Keratinocyte (primary cell): ENCODE measurements around the gene PCDHGC3.

Source experiments
- EZH2 ChIP-seq: IDR thresholded peaks from one replicate; pipeline ENCODE4 v1.6.1; 2012; ENCODE audit warnings: inconsistent platforms, mild to moderate bottlenecking, low read length, moderate library complexity
- TF ChIP-seq, protein P1 (sequence below), 3 experiments: IDR thresholded peaks in 1 of 3; conservative IDR thresholded peaks in 1 of 3; optimal IDR thresholded peaks in 1 of 3; 2 replicates in 2 of 3; 3 replicates in 1 of 3; pipeline versions ENCODE3 to v1.5.1; 2011; ENCODE audit warnings: low read length in 3 of 3, mild to moderate bottlenecking in 3 of 3, moderate library complexity in 2 of 3, control low read depth in 1 of 3, inconsistent platforms in 1 of 3; ENCODE audit not compliant: insufficient read depth in 2 of 3; ENCODE audit errors: extremely low read depth in 1 of 3

GRCh38 chr5:141507387-141508091 lies 31.8 kb downstream of the PCDHGC3 start:
- TF ChIP-seq, protein P1, sequence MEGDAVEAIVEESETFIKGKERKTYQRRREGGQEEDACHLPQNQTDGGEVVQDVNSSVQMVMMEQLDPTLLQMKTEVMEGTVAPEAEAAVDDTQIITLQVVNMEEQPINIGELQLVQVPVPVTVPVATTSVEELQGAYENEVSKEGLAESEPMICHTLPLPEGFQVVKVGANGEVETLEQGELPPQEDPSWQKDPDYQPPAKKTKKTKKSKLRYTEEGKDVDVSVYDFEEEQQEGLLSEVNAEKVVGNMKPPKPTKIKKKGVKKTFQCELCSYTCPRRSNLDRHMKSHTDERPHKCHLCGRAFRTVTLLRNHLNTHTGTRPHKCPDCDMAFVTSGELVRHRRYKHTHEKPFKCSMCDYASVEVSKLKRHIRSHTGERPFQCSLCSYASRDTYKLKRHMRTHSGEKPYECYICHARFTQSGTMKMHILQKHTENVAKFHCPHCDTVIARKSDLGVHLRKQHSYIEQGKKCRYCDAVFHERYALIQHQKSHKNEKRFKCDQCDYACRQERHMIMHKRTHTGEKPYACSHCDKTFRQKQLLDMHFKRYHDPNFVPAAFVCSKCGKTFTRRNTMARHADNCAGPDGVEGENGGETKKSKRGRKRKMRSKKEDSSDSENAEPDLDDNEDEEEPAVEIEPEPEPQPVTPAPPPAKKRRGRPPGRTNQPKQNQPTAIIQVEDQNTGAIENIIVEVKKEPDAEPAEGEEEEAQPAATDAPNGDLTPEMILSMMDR (optimal IDR thresholded peaks at IDR 0.05 in 1 of 3, IDR thresholded peaks at IDR 0.05 in 1 of 3, conservative IDR thresholded peaks at IDR 0.05 in 1 of 3; ENCODE audit: extremely low read depth in 1 of 3, insufficient read depth in 2 of 3, low read length in 3 of 3): no peak
- no peak for TF ChIP-seq EZH2
